Endothelial cell of umbilical vein (primary cell): ENCODE results near the gene MAP1S. TPM values are rescaled to one million over a fixed set of nuclear protein-coding genes. Genes with fewer than 3 reads are reported as not detected.
"Not testable (repeated sequence)": the region's sequence is repeated elsewhere in the genome, so short reads cannot be mapped to it uniquely, and the experiment has no call there.

Experiments
- BruUV-seq: library from RNA; stranded (reverse); fragments of 400-500 nt; replicated peaks from 2 replicates; lab custom pipeline; 2021; lab: Mats Ljungman, UMichigan
- CTCF ChIA-PET: fragments of 300-600, 350-600 bp; sonication (Branson Sonifier 250); formaldehyde crosslinking; loops from one replicate; lab custom pipeline; 2021; ENCODE audit warnings: antibody characterized with exemption, inconsistent platforms; lab: Charles Lee
- POLR2A ChIA-PET: fragments of 300-600, 350-600 bp; sonication (Branson Sonifier 250); formaldehyde crosslinking; loops from one replicate; lab custom pipeline; 2021; ENCODE audit warnings: antibody characterized with exemption, inconsistent platforms; lab: Charles Lee
- DNase-seq: peaks from one replicate; pipeline ENCODE4 v3.0.0-alpha.2; 2011; ENCODE audit warnings: low read depth, low spot score
- FAIRE-seq: peaks from 2 replicates; lab custom pipeline; 2011; peaks lifted over from hg19 to GRCh38; lab: Jason Lieb, UNC
- H2AFZ ChIP-seq: 2 replicates; pipeline ENCODE4 v1.6.0; 2012; ENCODE audit warnings: low read depth, low read length, control low read depth, inconsistent platforms
- H3K27ac ChIP-seq: 2 replicates; pipeline ENCODE4 v1.5.1; 2011; ENCODE audit warnings: low read depth, mild to moderate bottlenecking, control low read depth, low read length, moderate library complexity; ENCODE audit not compliant: insufficient read depth
- H3K27me3 ChIP-seq, 2 experiments: 2 replicates each; pipeline versions ENCODE4 v1.6.0 to v1.6.1; 2011; ENCODE audit warnings: low read length in 2 of 2, mixed read lengths in 1 of 2; ENCODE audit not compliant: control insufficient read depth in 2 of 2, insufficient read depth in 2 of 2
- H3K36me3 ChIP-seq, 2 experiments: 2 replicates in 1 of 2; 3 replicates in 1 of 2; pipeline ENCODE4 v1.5.1; 2011; ENCODE audit warnings: low read length in 2 of 2, mild to moderate bottlenecking in 1 of 2, moderate library complexity in 1 of 2; ENCODE audit not compliant: control insufficient read depth in 2 of 2, insufficient read depth in 2 of 2; ENCODE audit errors: extremely low read depth in 1 of 2
- H3K4me1 ChIP-seq: 3 replicates; pipeline ENCODE4 v1.5.1; 2011; ENCODE audit warnings: mild to moderate bottlenecking, low read length; ENCODE audit not compliant: control insufficient read depth, insufficient read depth; ENCODE audit errors: extremely low read depth
- H3K4me2 ChIP-seq: 2 replicates; pipeline ENCODE4 v1.6.1; 2011; ENCODE audit warnings: low read length, control low read depth, mixed read lengths; ENCODE audit not compliant: insufficient read depth
- H3K4me3 ChIP-seq, 3 experiments: fragments of 200-600 bp in 1 of 3; sonication (generic), shearing (Covaris generic) in 1 of 3; replicated peaks in 1 of 3; 2 replicates each; pipeline ENCODE4 v1.5.1; 2011 to 2016; ENCODE audit warnings: control low read depth in 3 of 3, low read length in 3 of 3, mild to moderate bottlenecking in 2 of 3, inconsistent platforms in 1 of 3, low read depth in 1 of 3, moderate library complexity in 1 of 3; ENCODE audit not compliant: insufficient read depth in 1 of 3
- H3K79me2 ChIP-seq: 2 replicates; pipeline ENCODE4 v1.6.0; 2012; ENCODE audit warnings: low read length, inconsistent platforms; ENCODE audit not compliant: control insufficient read depth, insufficient read depth
- H3K9ac ChIP-seq: replicated peaks from 2 replicates; pipeline ENCODE3; 2011; ENCODE audit warnings: low read length, control low read depth; ENCODE audit not compliant: insufficient read depth; ENCODE audit errors: extremely low read depth
- H3K9me1 ChIP-seq: replicated peaks from 3 replicates; pipeline ENCODE4 v1.6.0; 2011; ENCODE audit warnings: mild to moderate bottlenecking, low read length; ENCODE audit not compliant: control insufficient read depth, insufficient read depth; ENCODE audit errors: extremely low read depth
- H3K9me3 ChIP-seq: replicated peaks from 2 replicates; pipeline ENCODE4 v1.5.1; 2012; ENCODE audit warnings: low read length, inconsistent platforms; ENCODE audit not compliant: control insufficient read depth, insufficient read depth
- H4K20me1 ChIP-seq: replicated peaks from 2 replicates; pipeline ENCODE3; 2011; ENCODE audit warnings: mild to moderate bottlenecking, low read length; ENCODE audit not compliant: control insufficient read depth, insufficient read depth; ENCODE audit errors: extremely low read depth
- CTCF ChIP-seq, 2 donors: IDR thresholded peaks; 1 replicate in 1 of 2; 2 replicates in 1 of 2; pipeline ENCODE4 v1.5.1; 2011; ENCODE audit warnings: low read length in 2 of 2, mild to moderate bottlenecking in 2 of 2, moderate library complexity in 2 of 2, control low read depth in 1 of 2, inconsistent platforms in 1 of 2, low read depth in 1 of 2; ENCODE audit not compliant: insufficient read depth in 1 of 2; ENCODE audit errors: extremely low read depth in 1 of 2
- EZH2 ChIP-seq: IDR thresholded peaks from 2 replicates; pipeline ENCODE4 v1.6.1; 2012; ENCODE audit warnings: borderline replicate concordance, low read depth, mild to moderate bottlenecking, moderate library complexity, low read length, inconsistent platforms; ENCODE audit not compliant: severe bottlenecking
- FOS ChIP-seq: IDR thresholded peaks from 2 replicates; pipeline ENCODE4 v1.6.1; 2011; ENCODE audit warnings: mild to moderate bottlenecking, low read length, moderate library complexity, borderline replicate concordance; ENCODE audit not compliant: insufficient read depth
- GATA2 ChIP-seq: IDR thresholded peaks from 2 replicates; pipeline ENCODE4 v1.7.0; 2011; ENCODE audit warnings: low read depth, mild to moderate bottlenecking, moderate library complexity, mixed read lengths, low read length; ENCODE audit not compliant: insufficient read length, insufficient read depth
- JUN ChIP-seq: IDR thresholded peaks from 2 replicates; pipeline ENCODE4 v1.6.1; 2011; ENCODE audit warnings: borderline replicate concordance, low read depth; ENCODE audit not compliant: insufficient read length, insufficient read depth
- MYC ChIP-seq: IDR thresholded peaks from one replicate; pipeline ENCODE4 v1.6.1; 2011; ENCODE audit warnings: mild to moderate bottlenecking, low read depth, low read length
- POLR2A ChIP-seq: IDR thresholded peaks from 2 replicates; pipeline ENCODE4 v1.6.1; 2012; ENCODE audit warnings: low read depth, mild to moderate bottlenecking, control low read depth, low read length
- POLR2AphosphoS5 ChIP-seq: IDR thresholded peaks from 2 replicates; pipeline ENCODE4 v1.6.1; 2012; ENCODE audit warnings: low read depth, mild to moderate bottlenecking, control low read depth, low read length, moderate library complexity; ENCODE audit not compliant: insufficient read depth
- dilution Hi-C: fragments of 300-500 bp; cut with MboI; formaldehyde crosslinking; loops from one replicate; pipeline ENCODE4 v1.15.0; 2019; ENCODE audit warnings: low sequenced_read_pairs; ENCODE audit not compliant: extremely low pct_ligation_motif_present
- intact Hi-C: fragments of 100-400 bp; cut with micrococcal nuclease; formaldehyde crosslinking; loops from one replicate; pipeline ENCODE4 v1.10.0; 2022
- polyA plus RNA-seq, 4 experiments: library from polyadenylated mRNA; depleted of rRNA in 3 of 4; stranded (reverse) in 3 of 4; unstranded in 1 of 4; fragments of >200 nt; gene quantifications; 2 replicates each; pipeline versions ENCODE4 v1.2.1 to v1.2.3, GENCODE V29; 2011 to 2012; ENCODE audit warnings: missing spikeins in 1 of 4
- total RNA-seq: library from RNA; stranded (reverse); gene quantifications from 2 replicates; pipeline ENCODE4 v1.2.3, GENCODE V29; 2021
- TF ChIP-seq, protein P1 (sequence below): IDR thresholded peaks from 2 replicates; pipeline ENCODE4 v1.6.1; 2011; ENCODE audit not compliant: insufficient read depth, insufficient read length

Gene MAP1S
- total and polyA plus RNA-seq, 2 donors (not counting 3 experiments of a cell fraction or from before 2014, with no cell fraction given), result 94.8 to 143 TPM

DNA sequence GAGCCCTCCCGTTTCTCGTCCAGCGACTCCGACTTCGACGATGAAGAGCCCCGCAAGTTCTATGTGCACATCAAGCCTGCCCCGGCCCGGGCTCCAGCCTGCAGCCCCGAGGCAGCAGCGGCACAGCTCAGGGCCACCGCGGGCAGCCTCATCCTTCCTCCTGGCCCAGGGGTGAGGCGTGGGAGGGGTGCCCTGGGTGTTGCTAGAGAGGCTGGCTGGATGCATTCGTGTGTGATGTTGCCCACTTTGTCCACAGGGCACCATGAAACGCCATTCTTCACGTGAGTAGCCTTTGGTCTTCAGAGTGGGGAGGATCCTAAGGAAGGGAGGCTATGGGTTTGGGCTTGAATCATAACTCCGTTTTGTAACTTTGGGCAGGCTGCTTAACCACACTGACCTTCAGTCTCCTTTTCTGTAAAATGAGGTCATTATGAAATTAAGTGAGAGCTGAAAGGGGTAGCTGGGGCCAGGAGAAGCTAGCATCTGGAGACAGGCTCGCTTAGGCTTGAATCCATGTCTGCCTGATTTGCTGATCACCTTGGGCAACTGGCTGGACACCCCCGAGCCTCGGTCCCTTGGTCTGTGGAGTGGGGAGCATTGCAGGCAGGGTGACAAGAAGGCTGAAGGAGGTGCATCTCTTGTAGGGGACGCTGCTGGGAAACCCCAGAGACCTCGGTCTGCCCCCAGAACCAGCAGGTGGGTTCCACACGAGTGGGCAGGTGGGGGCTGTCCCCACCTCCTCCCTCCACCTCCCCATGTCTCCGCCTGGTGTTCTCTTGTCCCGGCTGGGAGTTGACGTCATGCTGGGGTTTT is 56.9 kb downstream of the MAP1S start:
- H3K9me1 ChIP-seq, result no peaks in the 10 kb centered on the region
- H3K36me3 ChIP-seq, result no peaks in the 10 kb centered on the region
- no TSS peak for BruUV-seq
- DNase-seq, result no peak
- no peak overlapping the region for H3K4me3 ChIP-seq
- no peak for FAIRE-seq
- H3K27ac ChIP-seq, result no peak overlapping the region
- H3K79me2 ChIP-seq, result no peaks in the 10 kb centered on the region
- H4K20me1 ChIP-seq, result no peaks in the 10 kb centered on the region
- intact Hi-C loops, result loop anchor here (5.0 kb wide), 1 partner anchor 324 kb away; no protein-coding TSS in a partner anchor
- no peak overlapping the region for H3K4me2 ChIP-seq
- TF ChIP-seq FOS, result no peak
- TF ChIP-seq, protein P1, sequence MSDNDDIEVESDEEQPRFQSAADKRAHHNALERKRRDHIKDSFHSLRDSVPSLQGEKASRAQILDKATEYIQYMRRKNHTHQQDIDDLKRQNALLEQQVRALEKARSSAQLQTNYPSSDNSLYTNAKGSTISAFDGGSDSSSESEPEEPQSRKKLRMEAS, result no peak
- no peak for TF ChIP-seq GATA2
- no peak for TF ChIP-seq CTCF (IDR thresholded peaks at IDR 0.05; ENCODE audit: extremely low read depth in 1 of 2, insufficient read depth in 1 of 2, low read depth in 1 of 2, low read length in 2 of 2)
- TF ChIP-seq JUN, result no peak
- TF ChIP-seq POLR2AphosphoS5, result no peak
- no peak for TF ChIP-seq EZH2
- TF ChIP-seq POLR2A, result no peak
- TF ChIP-seq MYC, result no peak
- CTCF ChIA-PET, result interaction anchor here (0.6 to 3.4 kb wide), 7 partner anchors 8 to 170 kb away, joined by 3 to 18 read pairs (median 4); no protein-coding TSS in a partner anchor
- dilution Hi-C loops, result no loop called here
- H3K9ac ChIP-seq, result no peak overlapping the region
- H3K27me3 ChIP-seq, result no peaks in the 10 kb centered on the region
- POLR2A ChIA-PET, result no interaction called here
- H3K4me1 ChIP-seq, result no peaks in the 10 kb centered on the region
- H2AFZ ChIP-seq, result no peak overlapping the region
- H3K9me3 ChIP-seq, result no peaks in the 10 kb centered on the region

- H3K9me3 ChIP-seq, H4K20me1 ChIP-seq, H3K4me3 ChIP-seq, H3K79me2 ChIP-seq, dilution Hi-C loops, DNase-seq, H3K27ac ChIP-seq, H3K27me3 ChIP-seq, H3K4me1 ChIP-seq, H3K9me1 ChIP-seq, H3K4me2 ChIP-seq, H3K9ac ChIP-seq, H2AFZ ChIP-seq, BruUV-seq, FAIRE-seq, H3K36me3 ChIP-seq: not testable (repeated sequence)
- POLR2A ChIA-PET, result interaction anchor here (0.7 kb wide), 1 partner anchor 222 kb away, joined by 4 read pairs; no protein-coding TSS in a partner anchor
- CTCF ChIA-PET, result interaction anchor here (1.0 kb wide), 1 partner anchor 11 kb away, joined by 6 read pairs; no protein-coding TSS in a partner anchor
- intact Hi-C loops, result loop anchor here (5.0 kb wide), 1 partner anchor 326 kb away; no protein-coding TSS in a partner anchor
Measured at GRCh38 chr19:17777840-17778239, 58.6 kb downstream of the MAP1S start.
